ENCODE results near the gene OLA1. TPM values are rescaled to one million over a fixed set of nuclear protein-coding genes. Genes with fewer than 3 reads are reported as not detected.

The OLA1 gene
- polyA plus RNA-seq, 3 donors, result 24.9 to 72.3 (median 71.9) TPM

DNA sequence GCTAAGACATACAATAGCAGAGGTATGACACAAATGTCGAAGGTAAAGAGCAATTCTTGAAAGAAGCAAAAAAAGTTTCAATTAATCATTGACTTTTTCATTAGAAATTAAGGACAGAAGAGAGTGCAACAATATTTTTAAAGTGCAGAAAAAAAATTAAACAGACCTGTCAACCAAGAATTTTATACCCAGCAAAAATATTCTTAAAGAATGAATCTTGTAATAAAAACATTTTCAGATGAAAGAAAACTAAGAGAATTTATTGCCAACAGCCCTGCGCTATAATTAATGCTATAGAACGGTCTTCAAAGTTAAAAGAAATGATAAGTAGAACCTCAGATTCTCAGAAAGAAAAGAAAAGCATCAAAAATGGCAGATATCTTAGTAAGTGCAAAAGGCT, 79.0 kb downstream of the OLA1 start:
- Histone ChIP-seq H3K27ac (ENCODE audit: low read depth in 1 of 2, low read length in 2 of 2) (no peak overlapping the region), H3K4me3 (replicated peaks in 1 of 3; ENCODE audit: low read depth in 2 of 3, low read length in 3 of 3) (no peak overlapping the region), H2AFZ (ENCODE audit: insufficient read depth, low read depth, low read length, poor library complexity, severe bottlenecking) (no peak overlapping the region), H4K20me1 (ENCODE audit: insufficient read depth, low read length) (no peaks in the 10 kb centered on the region), H3K27me3 (ENCODE audit: control insufficient read depth in 2 of 2, insufficient read depth in 2 of 2, low read length in 2 of 2) (no peaks in the 10 kb centered on the region), H3K9ac (ENCODE audit: insufficient read depth, low read length, poor library complexity, severe bottlenecking) (no peak overlapping the region), H3K36me3 (replicated peaks in 1 of 2; ENCODE audit: control insufficient read depth in 1 of 2, insufficient read depth in 2 of 2, low read length in 2 of 2) (peaks cover 0 to 50% of the 10 kb centered on the region in 2 donors), H3K9me3 (replicated peaks in 1 of 2; ENCODE audit: control insufficient read depth in 1 of 2, insufficient read depth in 1 of 2, low read length in 2 of 2) (peaks cover 32 to 45% of the 10 kb centered on the region in 2 donors), H3K4me1 (ENCODE audit: control insufficient read depth in 1 of 2, insufficient read depth in 2 of 2, low read length in 2 of 2) (no peaks in the 10 kb centered on the region), H3K79me2 (ENCODE audit: insufficient read depth, low read length) (peaks cover 2% of the 10 kb centered on the region), H3K4me2 (replicated peaks; ENCODE audit: extremely low read depth, low read length, poor library complexity, severe bottlenecking) (no peak overlapping the region)
- H3K27ac Mint-ChIP-seq, result no peak overlapping the region
- peaks cover 42 to 61% (median 54%) of the 10 kb centered on the region in 7 donors for H3K9me3 Mint-ChIP-seq
- H3K36me3 Mint-ChIP-seq, result peaks cover 29 to 56% of the 10 kb centered on the region in 2 donors
- intact Hi-C loops (cut with micrococcal nuclease), result no loop called here
- H3K27me3 Mint-ChIP-seq (ENCODE audit: low read depth in 3 of 3), result no peaks in the 10 kb centered on the region
- no CpG with 5 or more reads among the region's 3 CpGs for WGBS (ENCODE audit: insufficient coverage)
- no peak overlapping the region for H3K4me3 Mint-ChIP-seq
- no peak for TF ChIP-seq CTCF (IDR thresholded peaks at IDR 0.05)
- H3K4me1 Mint-ChIP-seq, result peaks cover 4% of the 10 kb centered on the region
- DNase-seq, result no peak

DNA sequence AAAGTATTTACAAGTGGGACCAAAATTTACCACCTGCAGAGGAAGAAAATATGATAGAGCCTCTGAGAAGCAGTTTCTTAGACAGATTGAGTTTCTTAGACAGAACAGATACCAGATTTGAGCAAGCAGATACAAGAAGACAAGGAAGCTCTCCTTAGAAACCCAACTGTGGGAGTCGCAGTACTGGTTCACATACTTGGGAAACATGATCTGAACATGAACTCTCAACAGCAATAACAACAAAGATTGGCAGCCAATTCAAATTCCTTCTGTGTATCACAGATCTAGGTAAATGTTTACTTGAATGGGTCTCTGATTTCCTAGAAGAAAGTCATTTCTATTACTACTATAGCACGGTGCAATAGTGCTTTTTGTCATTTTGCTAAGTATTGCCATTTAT, 82.1 kb downstream of the OLA1 start:
- TF ChIP-seq CTCF (IDR thresholded peaks at IDR 0.05), result no peak
- intact Hi-C loops (cut with micrococcal nuclease), result no loop called here
- peaks cover 20 to 30% of the 10 kb centered on the region in 2 donors for H3K9me3 ChIP-seq (replicated peaks in 1 of 2; ENCODE audit: control insufficient read depth in 1 of 2, insufficient read depth in 1 of 2, low read length in 2 of 2)
- Mint-ChIP-seq H3K36me3 (peaks cover 14 to 37% of the 10 kb centered on the region in 2 donors), H3K27me3 (ENCODE audit: low read depth in 3 of 3) (no peaks in the 10 kb centered on the region), H3K9me3 (peaks cover 25 to 37% (median 30%) of the 10 kb centered on the region in 7 donors), H3K4me1 (peaks cover 4% of the 10 kb centered on the region), H3K4me3 (no peak overlapping the region), H3K27ac (no peak overlapping the region)
- H3K4me1 ChIP-seq (ENCODE audit: control insufficient read depth in 1 of 2, insufficient read depth in 2 of 2, low read length in 2 of 2), result no peaks in the 10 kb centered on the region
- H3K4me2 ChIP-seq (replicated peaks; ENCODE audit: extremely low read depth, low read length, poor library complexity, severe bottlenecking), result no peak overlapping the region
- no peak overlapping the region for H3K27ac ChIP-seq (ENCODE audit: low read depth in 1 of 2, low read length in 2 of 2)
- WGBS (ENCODE audit: insufficient coverage), result no CpG with 5 or more reads among the region's 2 CpGs
- peaks cover 5% of the 10 kb centered on the region for H3K79me2 ChIP-seq (ENCODE audit: insufficient read depth, low read length)
- H2AFZ ChIP-seq (ENCODE audit: insufficient read depth, low read depth, low read length, poor library complexity, severe bottlenecking), result no peak overlapping the region
- no peak overlapping the region for H3K9ac ChIP-seq (ENCODE audit: insufficient read depth, low read length, poor library complexity, severe bottlenecking)
- H3K27me3 ChIP-seq (ENCODE audit: control insufficient read depth in 2 of 2, insufficient read depth in 2 of 2, low read length in 2 of 2), result no peaks in the 10 kb centered on the region
- H4K20me1 ChIP-seq (ENCODE audit: insufficient read depth, low read length), result peaks cover 5% of the 10 kb centered on the region
- no peak for DNase-seq
- H3K36me3 ChIP-seq (replicated peaks in 1 of 2; ENCODE audit: control insufficient read depth in 1 of 2, insufficient read depth in 2 of 2, low read length in 2 of 2), result peaks cover 0 to 33% of the 10 kb centered on the region in 2 donors
- H3K4me3 ChIP-seq (replicated peaks in 1 of 3; ENCODE audit: low read depth in 2 of 3, low read length in 3 of 3), result no peak overlapping the region
